NOMO-1 treated with DMSO at 0.1 percent for 48 hours (cell line): ENCODE data around the gene AWAT1.
"Not testable (repeated sequence)": the region's sequence is repeated elsewhere in the genome, so short reads cannot be mapped to it uniquely, and the experiment has no call there.

Experiments
- DNase-seq: peaks from one replicate; lab custom pipeline; 2025; ENCODE audit not compliant: unreplicated experiment; lab: John Stamatoyannopoulos, UW

Gene AWAT1

DNA sequence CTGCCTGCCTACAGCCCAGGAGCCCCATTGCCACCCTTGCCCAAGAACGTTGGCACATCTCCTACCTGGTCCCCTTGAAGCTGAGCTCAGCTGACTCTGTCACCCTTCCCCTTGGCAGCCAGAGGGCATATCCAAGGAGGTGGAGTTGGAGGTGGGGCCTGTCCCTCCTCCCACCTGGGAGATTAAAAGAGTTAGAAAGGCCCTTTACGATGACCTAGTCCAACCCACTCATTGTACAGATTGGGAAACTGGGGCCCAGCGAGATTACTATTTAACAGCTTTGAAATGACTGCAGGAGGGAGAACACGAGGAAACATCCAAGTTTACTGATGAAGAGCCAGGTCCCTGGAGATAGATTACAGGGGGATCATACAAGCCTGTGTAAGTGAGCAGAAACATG is 25.6 kb downstream of the AWAT1 start, which contains the start of gene P2RY4:
TSS of gene P2RY4 (minus strand) at position 101 of the 400 bp plus-strand sequence. CDS start 580 bp downstream, outside the sequence.
- no peak for DNase-seq

DNA sequence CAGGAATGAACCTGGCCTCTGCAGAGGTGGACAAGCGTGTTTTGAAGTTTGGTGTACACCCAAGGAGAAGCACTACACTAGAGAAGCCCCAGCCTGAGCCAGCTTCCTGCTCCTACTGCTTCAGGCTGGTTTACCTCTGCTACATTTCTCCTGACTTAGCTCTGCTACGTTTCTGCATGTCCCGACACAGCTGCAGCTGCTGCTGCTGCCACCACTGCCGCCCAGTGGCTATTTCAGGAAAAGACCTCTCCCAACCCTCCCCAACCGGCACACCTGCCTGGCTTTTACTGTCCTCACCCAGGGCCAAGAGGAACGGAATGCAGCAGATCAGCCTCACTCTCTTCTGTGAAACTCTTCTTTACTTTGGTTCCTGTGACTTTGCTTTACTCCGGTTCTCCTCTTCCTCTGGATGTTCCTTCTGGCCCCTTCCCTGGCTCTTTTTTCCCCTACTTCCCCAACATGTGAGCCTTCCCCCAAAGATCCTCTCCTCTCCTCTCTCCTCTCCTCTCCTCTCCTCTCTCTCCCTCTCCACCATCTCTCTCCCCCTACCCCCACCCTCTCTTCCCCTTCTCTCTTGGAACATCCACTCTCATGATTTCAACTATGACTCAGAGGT is 28.6 kb downstream of the AWAT1 start:
- DNase-seq = peak; percentile 5

DNA sequence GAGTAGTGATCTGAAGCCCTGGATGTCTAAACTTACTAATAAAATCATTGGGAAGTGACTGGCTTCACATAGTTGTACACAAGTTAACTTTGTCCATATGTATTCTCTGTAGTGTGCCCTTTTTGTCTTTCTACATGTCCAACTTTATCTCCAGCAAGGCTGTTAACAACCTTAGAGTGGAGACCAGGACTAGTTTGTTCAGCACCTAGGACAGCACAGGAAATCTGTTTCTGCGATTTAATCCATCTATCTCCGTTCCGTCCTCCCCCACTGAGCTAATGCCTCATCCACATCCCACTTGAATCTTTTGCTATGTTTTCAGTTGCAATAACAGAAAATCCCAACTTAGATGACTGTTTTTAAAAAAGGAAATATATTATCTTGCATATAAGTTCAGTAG is 30.3 kb downstream of the AWAT1 start:
- DNase-seq = no peak

DNA sequence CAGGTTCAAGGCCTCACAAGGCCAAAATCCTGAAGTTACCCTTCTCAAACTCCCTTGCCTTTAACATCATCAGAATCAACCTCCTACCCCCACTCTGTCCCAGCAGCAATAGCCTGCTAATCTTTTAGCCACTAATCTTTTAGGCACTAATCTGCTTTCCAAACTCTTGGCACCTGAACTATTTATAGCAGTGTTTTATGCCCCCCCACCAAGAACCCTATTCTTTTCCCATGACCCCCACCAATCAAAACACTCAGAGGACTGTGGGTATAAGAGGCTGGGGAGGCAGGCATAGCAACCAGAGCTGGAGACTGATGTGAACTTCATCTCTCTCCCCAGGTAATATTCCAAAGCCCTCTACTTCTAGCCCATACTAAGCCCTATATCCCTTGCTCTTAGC is 33.6 kb downstream of the AWAT1 start, which contains the start of gene ARR3:
TSS of gene ARR3 (plus strand) at position 301 of the 400 bp plus-strand sequence. CDS start 1,052 bp downstream, outside the sequence.
- no peak for DNase-seq

DNA sequence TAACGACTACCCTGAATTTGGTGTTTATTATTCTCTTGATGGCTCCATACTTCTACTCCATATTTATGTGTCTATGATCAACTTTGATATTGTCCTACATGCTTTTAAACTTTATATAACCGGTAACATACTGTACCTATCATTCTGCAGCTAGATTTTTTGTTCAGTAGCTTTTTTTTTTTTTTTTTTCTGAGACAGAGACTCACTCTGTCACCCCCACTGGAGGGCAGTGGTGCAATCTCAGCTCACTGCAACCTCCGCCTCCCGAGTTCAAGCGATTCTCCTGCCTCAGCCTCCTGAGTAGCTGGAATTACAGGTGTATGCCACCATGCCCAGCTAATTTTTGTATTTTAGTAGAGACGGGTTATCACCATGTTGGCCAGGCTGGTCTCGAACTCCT is 39.6 kb downstream of the AWAT1 start:
- DNase-seq = not testable (repeated sequence)

DNA sequence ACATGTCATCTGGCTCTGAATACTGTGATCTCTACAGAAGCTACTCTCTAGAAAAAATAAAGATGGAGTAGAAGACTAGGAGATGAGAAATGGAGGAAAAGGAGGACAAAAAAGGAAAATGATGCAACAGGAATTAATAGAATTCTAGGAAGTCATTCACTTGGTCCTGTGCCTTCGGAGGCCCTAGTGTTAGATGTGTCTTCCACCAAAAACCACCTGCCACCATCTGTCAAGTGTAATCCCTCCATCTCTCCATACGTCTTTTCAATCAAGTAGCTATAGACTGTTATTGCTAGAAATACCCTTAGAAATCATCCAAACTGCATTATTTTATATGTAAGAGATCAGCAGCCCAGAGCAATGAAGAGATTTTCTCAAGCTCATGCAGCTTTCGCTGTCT is 44.6 kb downstream of the AWAT1 start:
- no peak for DNase-seq

DNA sequence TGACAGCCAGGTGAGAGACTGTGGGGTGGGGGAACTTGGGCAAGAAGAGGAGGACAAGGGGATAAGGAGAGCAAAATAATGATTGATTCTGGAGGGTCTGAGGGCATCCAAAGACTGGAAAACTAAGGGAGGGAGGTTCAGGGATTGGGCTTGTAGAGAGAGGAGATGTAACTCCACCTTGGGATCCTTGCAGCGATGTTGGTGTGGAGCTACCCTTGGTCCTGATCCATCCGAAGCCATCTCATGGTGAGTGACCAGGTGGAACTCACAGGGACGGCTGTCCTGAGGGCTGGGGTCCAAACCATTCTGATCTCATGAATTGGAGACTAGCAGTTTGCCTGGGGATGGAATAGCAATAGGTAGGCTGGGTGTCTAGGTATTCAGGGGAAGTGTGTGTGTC is 46.1 kb downstream of the AWAT1 start:
- DNase-seq = no peak

DNA sequence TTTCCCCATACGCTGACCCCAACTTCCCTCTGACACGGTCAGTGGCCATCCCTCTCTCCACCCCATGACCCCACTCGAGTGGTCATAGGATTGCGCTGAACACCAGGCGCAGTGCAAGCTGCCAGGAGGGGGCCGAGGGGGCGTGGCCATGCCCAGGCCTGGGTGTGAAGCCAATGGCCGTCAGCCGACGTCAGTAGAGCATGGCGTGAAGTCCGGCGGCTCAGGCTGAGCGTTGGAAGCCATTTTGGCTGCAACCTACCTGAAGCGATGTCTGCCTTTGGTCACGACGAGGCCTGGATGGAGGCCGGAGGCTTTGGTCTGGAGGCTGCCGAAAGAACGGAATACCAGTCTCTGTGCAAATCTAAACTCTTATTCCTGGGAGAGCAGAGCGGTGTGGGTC is 47.5 kb downstream of the AWAT1 start, which contains the start of gene RAB41:
TSS of gene RAB41 (plus strand) at position 222 of the 400 bp plus-strand sequence. CDS start at position 268, 46 bp downstream.
- no peak for DNase-seq

DNA sequence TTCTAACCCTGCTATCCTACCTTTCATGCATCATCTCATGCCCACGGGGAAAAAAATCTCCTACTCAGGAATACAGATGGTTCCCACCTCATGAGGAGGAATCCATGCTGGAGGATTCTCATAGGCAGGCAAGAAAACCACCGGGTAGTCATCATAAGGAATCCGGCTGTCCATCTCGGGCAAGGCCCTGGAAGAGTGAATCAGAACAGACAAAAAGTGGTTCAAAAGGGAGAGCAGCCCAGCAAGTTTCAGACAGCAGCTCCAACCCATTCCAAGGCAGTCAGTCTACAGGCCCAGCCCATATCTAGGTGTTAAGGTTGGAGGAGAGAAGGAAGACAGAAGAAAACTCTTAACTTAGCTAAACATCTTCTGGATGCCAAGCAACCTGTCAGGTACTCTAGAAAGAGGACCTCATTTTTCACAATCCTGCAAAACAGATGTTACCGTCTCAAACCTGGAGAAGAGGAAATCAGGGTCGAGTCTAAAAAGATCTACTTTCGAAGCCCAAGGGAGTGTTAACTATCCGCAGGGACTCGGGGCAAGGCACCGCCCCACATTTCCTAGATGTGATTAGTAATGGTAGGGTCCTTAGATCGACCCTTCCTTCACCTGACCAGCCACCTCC is 54.8 kb downstream of the AWAT1 start:
- DNase-seq = no peak
